HEK293 (cell line): ENCODE data around the gene WFDC1.

ENCODE experiments used
- CTCF ChIA-PET: fragments of 350-600 bp; formaldehyde crosslinking; extraction: SDS; loops from one replicate; lab custom pipeline; 2021; ENCODE audit warnings: antibody characterized with exemption; lab: Yijun Ruan, JAX
- POLR2A ChIA-PET: fragments of 300-600 bp; formaldehyde crosslinking; extraction: SDS; loops from one replicate; lab custom pipeline; 2020; ENCODE audit warnings: antibody characterized with exemption, inconsistent platforms; lab: Yijun Ruan, JAX
- H3K27ac ChIP-seq: fragments of 200-500 bp; sonication (Bioruptor generic); 2 replicates; pipeline ENCODE4 v1.5.1; 2014; ENCODE audit warnings: low read depth, low read length, control low read depth, inconsistent platforms; ENCODE audit errors: extremely low read depth
- H3K36me3 ChIP-seq, 2 experiments: fragments of 200-500 bp in 1 of 2; sonication (Bioruptor generic) in 1 of 2; 1 replicate in 1 of 2; 2 replicates in 1 of 2; pipeline ENCODE4 v1.5.1; 2014 to 2017; ENCODE audit warnings: inconsistent platforms in 2 of 2, low read length in 2 of 2; ENCODE audit not compliant: control insufficient read depth in 2 of 2, insufficient read depth in 1 of 2
- H3K4me1 ChIP-seq: fragments of 200-500 bp; sonication (Bioruptor generic); 2 replicates; pipeline ENCODE4 v1.5.1; 2014; ENCODE audit warnings: mild to moderate bottlenecking, low read length, inconsistent platforms; ENCODE audit not compliant: control insufficient read depth, insufficient read depth
- H3K4me3 ChIP-seq: 2 replicates; pipeline ENCODE4 v1.5.1; 2011; ENCODE audit warnings: low read depth, mild to moderate bottlenecking, control low read depth, low read length, moderate library complexity
- H3K9me3 ChIP-seq: fragments of 200-500 bp; sonication (Bioruptor generic); 2 replicates; pipeline ENCODE4 v1.5.1; 2014; ENCODE audit warnings: low read depth, low read length, inconsistent platforms; ENCODE audit not compliant: control insufficient read depth, insufficient read depth
- BCL11A ChIP-seq: fragments of 450-650 bp; formaldehyde crosslinking; IDR thresholded peaks from 2 replicates; pipeline ENCODE4 v1.5.1; 2016; ENCODE audit warnings: low read depth, missing biosample characterization, missing genetic modification characterization
- CTCF ChIP-seq: fragments of 450-650 bp; formaldehyde crosslinking; IDR thresholded peaks from 2 replicates; pipeline ENCODE4 v1.5.1; 2016; ENCODE audit warnings: missing biosample characterization, missing genetic modification characterization
- GLIS2 ChIP-seq: fragments of 450-650 bp; formaldehyde crosslinking; IDR thresholded peaks from 2 replicates; pipeline ENCODE4 v1.5.1; 2016; ENCODE audit warnings: missing biosample characterization, missing genetic modification characterization
- HOXD13 ChIP-seq: sonication (generic); formaldehyde crosslinking; IDR thresholded peaks from 2 replicates; pipeline ENCODE4 v1.8.0; 2022; ENCODE audit warnings: missing genetic modification reagents, borderline replicate concordance
- MEIS1 ChIP-seq: sonication (generic); formaldehyde crosslinking; IDR thresholded peaks from 2 replicates; pipeline ENCODE4 v1.8.1; 2022; ENCODE audit warnings: missing genetic modification reagents, mild to moderate bottlenecking, borderline replicate concordance
- PRDM1 ChIP-seq: fragments of 450-650 bp; formaldehyde crosslinking; IDR thresholded peaks from 2 replicates; pipeline ENCODE4; 2016; ENCODE audit warnings: missing biosample characterization, missing genetic modification characterization
- PRDM10 ChIP-seq: fragments of 450-650 bp; formaldehyde crosslinking; IDR thresholded peaks from 2 replicates; pipeline ENCODE4 v1.5.1; 2016; ENCODE audit warnings: missing biosample characterization, missing genetic modification characterization
- REPIN1 ChIP-seq: fragments of 450-650 bp; formaldehyde crosslinking; IDR thresholded peaks from 2 replicates; pipeline ENCODE4 v1.5.1; 2017; ENCODE audit warnings: missing biosample characterization, missing genetic modification characterization, low read depth
- SCRT1 ChIP-seq: fragments of 450-650 bp; formaldehyde crosslinking; IDR thresholded peaks from 2 replicates; pipeline ENCODE4 v1.5.1; 2016; ENCODE audit warnings: missing biosample characterization, missing genetic modification characterization, borderline replicate concordance
- ZIC2 ChIP-seq: fragments of 450-650 bp; formaldehyde crosslinking; IDR thresholded peaks from 2 replicates; pipeline ENCODE4 v1.5.1; 2016; ENCODE audit warnings: missing biosample characterization, missing genetic modification characterization
- ZNF133 ChIP-seq: fragments of 450-650 bp; formaldehyde crosslinking; IDR thresholded peaks from 2 replicates; pipeline ENCODE4 v1.5.1; 2016; ENCODE audit warnings: missing biosample characterization, missing genetic modification characterization
- ZNF138 ChIP-seq: fragments of 450-650 bp; formaldehyde crosslinking; IDR thresholded peaks from 2 replicates; pipeline ENCODE4 v1.5.1; 2016; ENCODE audit warnings: missing biosample characterization, missing genetic modification characterization, borderline replicate concordance
- ZNF146 ChIP-seq: fragments of 450-650 bp; formaldehyde crosslinking; IDR thresholded peaks from 2 replicates; pipeline ENCODE4 v1.5.1; 2016; ENCODE audit warnings: missing biosample characterization, missing genetic modification characterization
- ZNF350 ChIP-seq: fragments of 450-650 bp; formaldehyde crosslinking; IDR thresholded peaks from 2 replicates; pipeline ENCODE4 v1.5.0; 2017; ENCODE audit warnings: missing biosample characterization, mild to moderate bottlenecking, missing genetic modification characterization
- ZNF354C ChIP-seq: fragments of 450-650 bp; formaldehyde crosslinking; IDR thresholded peaks from 2 replicates; pipeline ENCODE4 v1.5.1; 2016; ENCODE audit warnings: missing biosample characterization, missing genetic modification characterization, low read depth, borderline replicate concordance
- ZNF362 ChIP-seq: fragments of 450-650 bp; formaldehyde crosslinking; IDR thresholded peaks from 2 replicates; pipeline ENCODE4 v1.5.1; 2016; ENCODE audit warnings: missing biosample characterization, missing genetic modification characterization
- ZNF37A ChIP-seq: fragments of 450-650 bp; IDR thresholded peaks from 2 replicates; pipeline ENCODE4 v1.5.1; 2018; ENCODE audit warnings: missing biosample characterization, missing genetic modification characterization
- ZNF398 ChIP-seq: fragments of 450-650 bp; formaldehyde crosslinking; IDR thresholded peaks from 2 replicates; pipeline ENCODE4 v1.5.1; 2017; ENCODE audit warnings: missing biosample characterization, missing genetic modification characterization
- ZNF488 ChIP-seq: fragments of 450-650 bp; formaldehyde crosslinking; IDR thresholded peaks from 2 replicates; pipeline ENCODE4 v1.5.1; 2016; ENCODE audit warnings: missing biosample characterization, missing genetic modification characterization
- ZNF548 ChIP-seq: fragments of 450-650 bp; formaldehyde crosslinking; IDR thresholded peaks from 2 replicates; pipeline ENCODE4 v1.5.1; 2016; ENCODE audit warnings: missing biosample characterization, missing genetic modification characterization
- ZNF626 ChIP-seq: fragments of 450-650 bp; sonication (Bioruptor Pico); formaldehyde crosslinking; IDR thresholded peaks from 2 replicates; pipeline ENCODE4 v1.5.1; 2018; ENCODE audit warnings: missing biosample characterization, missing genetic modification characterization, inconsistent platforms

Gene WFDC1

GRCh38 chr16:84368308-84368996, 73.8 kb downstream of the WFDC1 start, which contains the start of gene ATP2C2 (continued):
- TF ChIP-seq CTCF (tag by site-specific recombination) (no peak), ZIC2 (tag by site-specific recombination) (no peak), ZNF37A (tag by site-specific recombination) (no peak), ZNF626 (no peak), ZNF488 (tag by site-specific recombination) (no peak)

- ChIA-PET POLR2A (no interaction called here), CTCF (no interaction called here)
- no peaks in the 10 kb centered on the region for H3K9me3 ChIP-seq
- no peak overlapping the region for H3K4me3 ChIP-seq
- no peak for TF ChIP-seq ZNF398
- no peak for TF ChIP-seq PRDM1 (tag by site-specific recombination)
- no peak for TF ChIP-seq ZNF133 (tag by site-specific recombination)
- TF ChIP-seq MEIS1 (CRISPR knock-in tag), result no peak
- no peak for TF ChIP-seq ZNF362
- H3K4me1 ChIP-seq, result no peaks in the 10 kb centered on the region; the same call in 1 of the 2 replicates
- H3K27ac ChIP-seq, result no peak overlapping the region
- no peaks in the 10 kb centered on the region for H3K36me3 ChIP-seq
Measured at GRCh38 chr16:84369105-84369504, 74.4 kb downstream of the WFDC1 start.

GRCh38 chr16:84369938-84370627, 75.4 kb downstream of the WFDC1 start:
- Histone ChIP-seq H3K4me3 (no peak overlapping the region), H3K27ac (no peak overlapping the region), H3K9me3 (no peaks in the 10 kb centered on the region), H3K4me1 (no peaks in the 10 kb centered on the region; the same call in 1 of the 2 replicates), H3K36me3 (no peaks in the 10 kb centered on the region)
- ChIA-PET POLR2A (no interaction called here), CTCF (no interaction called here)
- no peak for TF ChIP-seq ZNF146 (tag by site-specific recombination)
- TF ChIP-seq SCRT1 (tag by site-specific recombination), result no peak
- no peak for TF ChIP-seq BCL11A
- TF ChIP-seq PRDM10 (tag by site-specific recombination), result no peak
- TF ChIP-seq HOXD13 (CRISPR knock-in tag), result no peak
- TF ChIP-seq ZNF398, result no peak
- TF ChIP-seq GLIS2, result no peak
- TF ChIP-seq ZNF354C, result no peak
- no peak for TF ChIP-seq REPIN1
- no peak for TF ChIP-seq ZNF350 (tag by site-specific recombination)
- TF ChIP-seq ZNF138 (tag by site-specific recombination), result no peak
- TF ChIP-seq ZNF548 (tag by site-specific recombination), result no peak
